HepG2 (cell line): ENCODE measurements around the gene GPS2. TPM values are rescaled to one million over a fixed set of nuclear protein-coding genes. Genes with fewer than 3 reads are reported as not detected.

Experiments used
- ATAC-seq: fragments of 200-7000 bp; cut with Tn5 transposase; 3 replicates; pipeline ENCODE4 v1.9.1; 2020; ENCODE audit warnings: mild to moderate bottlenecking, moderate library complexity
- BruUV-seq: library from RNA; stranded (reverse); fragments of 400-500 nt; replicated peaks from 2 replicates; lab custom pipeline; 2021; lab: Mats Ljungman, UMichigan
- CTCF ChIA-PET: fragments of 300-600 bp; formaldehyde crosslinking; extraction: SDS; loops from one replicate; lab custom pipeline; 2021; ENCODE audit warnings: low total read pairs, inconsistent platforms, low intra/inter-chr PET ratio; lab: Yijun Ruan, JAX
- POLR2A ChIA-PET: fragments of 350-600 bp; sonication (Branson Sonifier 250); formaldehyde crosslinking; loops from one replicate; lab custom pipeline; 2020; ENCODE audit warnings: antibody characterized with exemption, inconsistent platforms; lab: Yijun Ruan, JAX
- DNase-seq: peaks from one replicate; pipeline ENCODE4 v3.0.0-alpha.2; 2015; ENCODE audit warnings: low spot score
- FAIRE-seq: peaks from 3 replicates; lab custom pipeline; 2011; peaks lifted over from hg19 to GRCh38; lab: Jason Lieb, UNC
- H2AFZ ChIP-seq: one replicate; pipeline ENCODE4 v1.6.1; 2011; ENCODE audit warnings: low read length, inconsistent platforms
- H3K27ac ChIP-seq: fragments of 300-600 bp; 3 replicates; pipeline ENCODE4 v1.8.0; 2011; ENCODE audit warnings: mixed run types, mild to moderate bottlenecking, mixed read lengths, low read length, inconsistent platforms; ENCODE audit not compliant: insufficient read depth; ENCODE audit errors: extremely low read length
- H3K27me3 ChIP-seq, 2 experiments: fragments of 200-600 bp in 1 of 2; 2 replicates in 1 of 2; 3 replicates in 1 of 2; pipeline versions ENCODE4 v1.6.0 to v1.8.0; 2011; ENCODE audit warnings: low read length in 2 of 2, mild to moderate bottlenecking in 2 of 2, moderate library complexity in 2 of 2, inconsistent platforms in 1 of 2; ENCODE audit not compliant: insufficient read depth in 2 of 2, control insufficient read depth in 1 of 2
- H3K36me3 ChIP-seq, 2 experiments: fragments of 200-600 bp in 1 of 2; replicated peaks in 1 of 2; 2 replicates in 1 of 2; 3 replicates in 1 of 2; pipeline versions ENCODE4 v1.5.1 to v1.8.0; 2011; ENCODE audit warnings: low read length in 2 of 2, inconsistent platforms in 1 of 2; ENCODE audit not compliant: insufficient read depth in 2 of 2, control insufficient read depth in 1 of 2
- H3K4me1 ChIP-seq: 2 replicates; pipeline ENCODE4 v1.5.1; 2012; ENCODE audit warnings: low read length, inconsistent platforms; ENCODE audit not compliant: insufficient read depth
- H3K4me2 ChIP-seq: 2 replicates; pipeline ENCODE4 v1.6.0; 2011; ENCODE audit warnings: low read depth, low read length, inconsistent platforms
- H3K4me3 ChIP-seq, 3 experiments: fragments of 200-600 bp in 1 of 3; sonication (generic), shearing (Covaris generic) in 1 of 3; replicated peaks in 1 of 3; 2 replicates each; pipeline ENCODE4 v1.5.1; 2011 to 2016; ENCODE audit warnings: low read length in 3 of 3, inconsistent platforms in 2 of 3, low read depth in 2 of 3, mild to moderate bottlenecking in 2 of 3, control low read depth in 1 of 3, mixed read lengths in 1 of 3; ENCODE audit not compliant: insufficient read depth in 1 of 3
- H3K79me2 ChIP-seq: one replicate; pipeline ENCODE4 v1.6.1; 2011; ENCODE audit warnings: low read length, inconsistent platforms; ENCODE audit not compliant: insufficient read depth
- H3K9ac ChIP-seq: 2 replicates; pipeline ENCODE4 v1.6.0; 2011; ENCODE audit warnings: mild to moderate bottlenecking, low read depth, low read length, inconsistent platforms; ENCODE audit not compliant: insufficient read depth
- H3K9me3 ChIP-seq: 2 replicates; pipeline ENCODE4 v1.5.1; 2012; ENCODE audit warnings: mild to moderate bottlenecking, low read length
- H4K20me1 ChIP-seq: 2 replicates; pipeline ENCODE4 v1.6.0; 2011; ENCODE audit warnings: inconsistent platforms, mild to moderate bottlenecking, low read length, moderate library complexity; ENCODE audit not compliant: insufficient read depth
- ATF5 ChIP-seq: sonication (generic); formaldehyde crosslinking; IDR thresholded peaks from 2 replicates; pipeline ENCODE4 v1.4.0; 2020; ENCODE audit warnings: mild to moderate bottlenecking, low read depth, missing genetic modification reagents
- GTF2F1 ChIP-seq: fragments of 150-350 bp; IDR thresholded peaks from 2 replicates; pipeline ENCODE4 v1.6.1; 2014; ENCODE audit warnings: low read length
- HOXA9 ChIP-seq: sonication (generic); formaldehyde crosslinking; IDR thresholded peaks from 2 replicates; pipeline ENCODE4 v1.8.1; 2022; ENCODE audit warnings: missing genetic modification reagents, mild to moderate bottlenecking, moderate library complexity, borderline replicate concordance
- JUNB ChIP-seq: sonication (generic); formaldehyde crosslinking; IDR thresholded peaks from 2 replicates; pipeline ENCODE4 v1.8.0; 2022; ENCODE audit warnings: missing genetic modification reagents, mild to moderate bottlenecking, borderline replicate concordance
- MED1 ChIP-seq: sonication (generic); formaldehyde crosslinking; IDR thresholded peaks from 2 replicates; pipeline ENCODE4 v1.4.0; 2020; ENCODE audit warnings: missing genetic modification reagents
- NFYB ChIP-seq: sonication (generic); formaldehyde crosslinking; IDR thresholded peaks from 2 replicates; pipeline ENCODE4 v1.4.0; 2020; ENCODE audit warnings: missing genetic modification reagents
- SNRNP70 ChIP-seq: fragments of 200-400 bp; formaldehyde crosslinking; IDR thresholded peaks from 2 replicates; pipeline ENCODE4 v1.6.1; 2017; ENCODE audit warnings: mild to moderate bottlenecking, low read depth, low read length, moderate library complexity
- SP4 ChIP-seq: sonication (generic); formaldehyde crosslinking; IDR thresholded peaks from 2 replicates; pipeline ENCODE4 v1.8.1; 2023; ENCODE audit warnings: mild to moderate bottlenecking, missing genetic modification reagents
- ZMAT5 ChIP-seq: sonication (generic); formaldehyde crosslinking; IDR thresholded peaks from 2 replicates; pipeline ENCODE4 v1.5.0; 2020; ENCODE audit warnings: mild to moderate bottlenecking, low read depth, missing genetic modification reagents, borderline replicate concordance
- ZNF143 ChIP-seq: sonication (generic); formaldehyde crosslinking; IDR thresholded peaks from 2 replicates; pipeline ENCODE4 v1.4.0; 2020; ENCODE audit warnings: missing genetic modification reagents
- ZNF18 ChIP-seq: sonication (generic); formaldehyde crosslinking; IDR thresholded peaks from 2 replicates; pipeline ENCODE4 v1.8.0; 2022; ENCODE audit warnings: mild to moderate bottlenecking, missing genetic modification reagents; ENCODE audit not compliant: insufficient replicate concordance
- ZNF263 ChIP-seq: sonication (generic); formaldehyde crosslinking; IDR thresholded peaks from 2 replicates; pipeline ENCODE4 v1.4.0; 2020; ENCODE audit warnings: missing genetic modification reagents
- ZNF317 ChIP-seq: sonication (generic); formaldehyde crosslinking; IDR thresholded peaks from 2 replicates; pipeline ENCODE4 v1.5.0; 2020; ENCODE audit warnings: mild to moderate bottlenecking, missing genetic modification reagents
- ZNF615 ChIP-seq: sonication (generic); formaldehyde crosslinking; IDR thresholded peaks from 2 replicates; pipeline ENCODE4 v1.5.0; 2020; ENCODE audit warnings: mild to moderate bottlenecking, missing genetic modification reagents, borderline replicate concordance
- ZNF766 ChIP-seq: sonication (generic); formaldehyde crosslinking; IDR thresholded peaks from 2 replicates; pipeline ENCODE4 v1.5.0; 2020; ENCODE audit warnings: missing genetic modification reagents, borderline replicate concordance
- WGBS: methylation state at CpG from one replicate; pipeline ENCODE4 v1.1.6; 2017; ENCODE audit warnings: low lambda C conversion rate; 5-methylcytosine and 5-hydroxymethylcytosine counted together
- in situ Hi-C: cut with HindIII; loops from 2 replicates; pipeline ENCODE4 v1.10.0; 2017; ENCODE audit warnings: low pct_unique_long_range_greater_than_20kb; ENCODE audit not compliant: extremely low pct_ligation_motif_present
- intact Hi-C: fragments of 100-400 bp; cut with micrococcal nuclease; formaldehyde crosslinking; loops from one replicate; pipeline ENCODE4 v1.10.0; 2022; ENCODE audit not compliant: unreplicated experiment
- polyA plus RNA-seq, 8 experiments: library from polyadenylated mRNA; depleted of rRNA in 3 of 8; stranded (reverse) in 7 of 8; unstranded in 1 of 8; fragments of >200 nt; fragmentation: Illumina TruSeq in 4 of 8; extraction: Trizol in 4 of 8; gene quantifications; 2 replicates each; pipeline versions ENCODE4 v1.2.1 to v1.2.3, GENCODE V29; 2011 to 2016; ENCODE audit warnings: low read depth in 4 of 8, missing spikeins in 1 of 8, mixed read lengths in 1 of 8; ENCODE audit not compliant: insufficient read depth in 1 of 8
- total RNA-seq, 5 experiments: library from RNA; depleted of rRNA; stranded (reverse); fragments of >200 nt; fragmentation: Illumina TruSeq; extraction: Trizol; gene quantifications; 2 replicates each; pipeline ENCODE4 v1.2.3, GENCODE V29; 2016; ENCODE audit warnings: low read depth in 1 of 5
- TF ChIP-seq, protein P1 (sequence below): IDR thresholded peaks from 2 replicates; pipeline ENCODE4 v1.6.1; 2016; ENCODE audit warnings: control low read depth

Gene GPS2
- total and polyA plus RNA-seq, 2 of the 13 experiments (the other 11 are each of a cell fraction or from before 2014, with no cell fraction given): 58.0 to 59.4 TPM

DNA sequence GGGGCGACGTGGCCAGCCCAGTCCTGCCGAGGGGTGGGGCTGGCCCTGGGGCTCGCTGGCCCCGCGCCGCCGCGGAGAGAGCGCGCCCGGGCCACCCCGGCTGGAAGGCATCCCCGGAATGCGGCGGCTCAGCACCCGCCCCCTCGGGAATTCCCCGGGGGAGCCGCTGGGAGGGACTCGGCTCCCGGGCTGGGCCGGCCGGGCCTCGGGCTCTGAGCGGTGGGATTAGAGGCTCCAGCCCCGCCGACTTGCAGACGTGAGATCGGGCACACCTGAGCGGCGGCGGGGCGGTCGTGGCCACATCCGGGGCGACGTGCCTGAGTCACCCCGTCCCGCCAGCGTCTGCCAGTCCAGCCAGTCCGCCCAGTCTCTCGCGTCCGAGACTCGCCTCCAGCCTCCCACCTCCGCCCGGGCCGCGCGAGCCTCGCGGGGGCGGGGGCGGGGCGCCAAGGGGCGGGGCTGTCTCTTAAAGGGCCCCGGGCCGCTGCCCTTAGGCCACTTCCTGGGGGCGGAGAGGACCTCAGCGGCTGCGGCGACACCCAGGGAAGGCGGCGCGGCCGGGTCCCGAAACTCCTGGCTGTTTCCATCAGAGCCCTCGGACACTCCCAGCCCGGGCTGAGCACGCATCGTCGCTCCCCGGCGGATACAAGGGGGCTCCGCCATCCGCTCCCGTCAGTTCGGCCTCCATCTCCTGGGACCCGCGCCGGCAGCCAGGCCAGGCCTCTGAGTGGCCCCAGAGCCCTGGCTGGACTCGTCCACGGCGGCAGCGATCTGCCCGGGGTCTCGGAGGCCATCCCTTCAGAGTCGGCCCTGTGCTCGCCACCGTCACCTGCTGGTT, 36.7 kb upstream of the GPS2 start, which contains the start of gene KCTD11:
TSS of gene KCTD11 (plus strand) at position 498 of the 838 bp plus-strand sequence.
- Histone ChIP-seq H4K20me1 (peaks cover 13% of the 10 kb centered on the region; the same call in 1 of the 2 replicates), H3K27me3 (peaks cover 0 to 5% of the 10 kb centered on the region in 2 experiments; a peak in 2 of 5 replicates), H3K27ac (peak within 1 kb of the TSS; percentile 95), H3K36me3 (no peaks in the 10 kb centered on the region), H3K9me3 (no peaks in the 10 kb centered on the region), H3K9ac (peak within 1 kb of the TSS; percentile 95), H3K4me1 (peaks cover 55% of the 10 kb centered on the region), H3K4me2 (peak within 1 kb of the TSS; percentile 90), H2AFZ (no peak within 1 kb of the TSS), H3K79me2 (no peaks in the 10 kb centered on the region), H3K4me3 (peak within 1 kb of the TSS; percentile 64 to 88 (median 87))
- 2% methylated on average over 10 of the region's 91 CpGs for WGBS
- peak; percentile 73 for DNase-seq
- ChIA-PET CTCF (no interaction called here), POLR2A (interaction anchor here (0.7 to 7.0 kb wide), 12 partner anchors 17 to 335 kb away, joined by 3 to 44 read pairs (median 4); partner anchors contain the start of genes CD68, NEURL4, PLSCR3 and POLR2A)
- in situ Hi-C loops: no loop called here
- peak; percentile 76 for ATAC-seq
- intact Hi-C loops: loop anchor here (2.0 to 10.0 kb wide), 3 partner anchors 23 to 305 kb away; partner anchors contain the start of genes NEURL4 and SENP3
- FAIRE-seq: no peak
- no TSS peak for BruUV-seq
- no peak for TF ChIP-seq HOXA9 (CRISPR knock-in tag)
- 0 out of 2 replicates have a peak, but pooled peaks have one; percentile 1 for TF ChIP-seq ZNF766 (CRISPR knock-in tag)
- peak; percentile 86 for TF ChIP-seq SP4 (CRISPR knock-in tag)
- TF ChIP-seq ZNF18 (CRISPR knock-in tag): peak; percentile 80
- no peak for TF ChIP-seq ZNF615 (CRISPR knock-in tag)
- TF ChIP-seq, protein P1, sequence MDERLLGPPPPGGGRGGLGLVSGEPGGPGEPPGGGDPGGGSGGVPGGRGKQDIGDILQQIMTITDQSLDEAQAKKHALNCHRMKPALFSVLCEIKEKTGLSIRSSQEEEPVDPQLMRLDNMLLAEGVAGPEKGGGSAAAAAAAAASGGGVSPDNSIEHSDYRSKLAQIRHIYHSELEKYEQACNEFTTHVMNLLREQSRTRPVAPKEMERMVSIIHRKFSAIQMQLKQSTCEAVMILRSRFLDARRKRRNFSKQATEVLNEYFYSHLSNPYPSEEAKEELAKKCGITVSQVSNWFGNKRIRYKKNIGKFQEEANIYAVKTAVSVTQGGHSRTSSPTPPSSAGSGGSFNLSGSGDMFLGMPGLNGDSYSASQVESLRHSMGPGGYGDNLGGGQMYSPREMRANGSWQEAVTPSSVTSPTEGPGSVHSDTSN (CRISPR knock-in tag): no peak
- no peak for TF ChIP-seq JUNB
- peak; percentile 51; the same call in 1 of the 2 replicates for TF ChIP-seq ZNF263
- peak; percentile 48; the same call in 1 of the 2 replicates for TF ChIP-seq ZNF143
- TF ChIP-seq ATF5 (CRISPR knock-in tag): no peak
- no peak for TF ChIP-seq ZMAT5 (CRISPR knock-in tag)
- no peak for TF ChIP-seq SNRNP70
- TF ChIP-seq ZNF317: peak; percentile 51; the same call in 1 of the 2 replicates
- no peak; the same call in 1 of the 2 replicates for TF ChIP-seq NFYB (CRISPR knock-in tag)
- peak; percentile 51 for TF ChIP-seq MED1 (CRISPR knock-in tag)
- no peak for TF ChIP-seq GTF2F1
